ENCODE data around the gene BPI.
A peak's percentile ranks its signal among the peaks of the same experiment; 100 is the strongest.
"Not testable (repeated sequence)": the region's sequence is repeated elsewhere in the genome, so short reads cannot be mapped to it uniquely, and the experiment has no call there.

BPI gene

GRCh38 chr20:38306379-38306778, 2.4 kb downstream of the BPI start:
- FAIRE-seq: no peak

- no peak for FAIRE-seq
Measured at GRCh38 chr20:38307371-38308046, 3.6 kb downstream of the BPI start.

GRCh38 chr20:38308047-38308438, 4.1 kb downstream of the BPI start:
- FAIRE-seq: no peak

GRCh38 chr20:38308447-38308846, 4.5 kb downstream of the BPI start:
- no peak for FAIRE-seq

GRCh38 chr20:38311091-38311490, 7.1 kb downstream of the BPI start:
- FAIRE-seq: no peak

- FAIRE-seq: no peak
Measured at GRCh38 chr20:38311491-38311890, 7.5 kb downstream of the BPI start.

- no peak for FAIRE-seq
Measured at GRCh38 chr20:38313676-38314075, 9.7 kb downstream of the BPI start.

GRCh38 chr20:38314350-38314749, 10.4 kb downstream of the BPI start:
- not testable (repeated sequence) for FAIRE-seq

- no peak for FAIRE-seq
Measured at GRCh38 chr20:38315290-38315966, 11.5 kb downstream of the BPI start.

GRCh38 chr20:38316341-38316740, 12.4 kb downstream of the BPI start:
- no peak for FAIRE-seq

GRCh38 chr20:38317422-38317821, 13.5 kb downstream of the BPI start:
- no peak for FAIRE-seq

GRCh38 chr20:38320221-38320620, 16.3 kb downstream of the BPI start:
- FAIRE-seq: no peak

- peak; percentile 29 for FAIRE-seq
Measured at GRCh38 chr20:38321959-38322598, 18.1 kb downstream of the BPI start.

GRCh38 chr20:38324159-38324558, 20.2 kb downstream of the BPI start:
- FAIRE-seq: no peak

- no peak for FAIRE-seq
Measured at GRCh38 chr20:38325167-38325566, 21.2 kb downstream of the BPI start.

- FAIRE-seq: no peak
Measured at GRCh38 chr20:38325905-38326304, 21.9 kb downstream of the BPI start.

GRCh38 chr20:38326309-38326708, 22.4 kb downstream of the BPI start:
- no peak for FAIRE-seq

- FAIRE-seq: no peak
Measured at GRCh38 chr20:38330638-38331037, 26.7 kb downstream of the BPI start.

GRCh38 chr20:38331245-38331644, 27.3 kb downstream of the BPI start:
- FAIRE-seq: no peak

- FAIRE-seq: no peak
Measured at GRCh38 chr20:38331814-38332213, 27.9 kb downstream of the BPI start.

- FAIRE-seq: no peak
Measured at GRCh38 chr20:38334016-38334415, 30.1 kb downstream of the BPI start.

- FAIRE-seq: no peak
Measured at GRCh38 chr20:38336726-38337125, 32.8 kb downstream of the BPI start.

GRCh38 chr20:38337561-38338140, 33.7 kb downstream of the BPI start:
- FAIRE-seq: no peak

Measured in endometrium (tissue), 2 donors.